Measurements from ENCODE around the gene SPINK5. TPM values are rescaled to one million over a fixed set of nuclear protein-coding genes. Genes with fewer than 3 reads are reported as not detected.

The SPINK5 gene
- polyA plus RNA-seq, 3 donors: not detected

GRCh38 chr5:148084269-148084668 is 20.5 kb downstream of the SPINK5 start:
- H3K4me3 ChIP-seq (replicated peaks in 1 of 3; ENCODE audit: low read depth in 2 of 3, low read length in 3 of 3): no peak overlapping the region
- no peak for DNase-seq
- no peaks in the 10 kb centered on the region for H3K27me3 ChIP-seq (ENCODE audit: control insufficient read depth in 2 of 2, insufficient read depth in 2 of 2, low read length in 2 of 2)
- Mint-ChIP-seq H3K9me3 (peaks cover 0 to 2% (median 0%) of the 10 kb centered on the region in 7 donors), H3K36me3 (no peaks in the 10 kb centered on the region), H3K27ac (no peak overlapping the region), H3K4me3 (no peak overlapping the region), H3K27me3 (ENCODE audit: low read depth in 3 of 3) (no peaks in the 10 kb centered on the region), H3K4me1 (no peaks in the 10 kb centered on the region)
- no peaks in the 10 kb centered on the region for H3K9me3 ChIP-seq (replicated peaks in 1 of 2; ENCODE audit: control insufficient read depth in 1 of 2, insufficient read depth in 1 of 2, low read length in 2 of 2)
- no peak for TF ChIP-seq CTCF (IDR thresholded peaks at IDR 0.05)
- H3K27ac ChIP-seq (ENCODE audit: low read depth in 1 of 2, low read length in 2 of 2): no peak overlapping the region
- no peak overlapping the region for H3K4me2 ChIP-seq (replicated peaks; ENCODE audit: extremely low read depth, low read length, poor library complexity, severe bottlenecking)
- WGBS (ENCODE audit: insufficient coverage): no CpG with 5 or more reads among the region's 2 CpGs
- H3K36me3 ChIP-seq (replicated peaks in 1 of 2; ENCODE audit: control insufficient read depth in 1 of 2, insufficient read depth in 2 of 2, low read length in 2 of 2): no peaks in the 10 kb centered on the region
- no peaks in the 10 kb centered on the region for H3K79me2 ChIP-seq (ENCODE audit: insufficient read depth, low read length)
- intact Hi-C loops (cut with micrococcal nuclease): no loop called here
- H4K20me1 ChIP-seq (ENCODE audit: insufficient read depth, low read length): no peaks in the 10 kb centered on the region
- H3K9ac ChIP-seq (ENCODE audit: insufficient read depth, low read length, poor library complexity, severe bottlenecking): no peak overlapping the region
- H2AFZ ChIP-seq (ENCODE audit: insufficient read depth, low read depth, low read length, poor library complexity, severe bottlenecking): no peak overlapping the region
- H3K4me1 ChIP-seq (ENCODE audit: control insufficient read depth in 1 of 2, insufficient read depth in 2 of 2, low read length in 2 of 2): no peaks in the 10 kb centered on the region

GRCh38 chr5:148085310-148085709 is 21.5 kb downstream of the SPINK5 start:
- Mint-ChIP-seq H3K27me3 (ENCODE audit: low read depth in 3 of 3) (no peaks in the 10 kb centered on the region), H3K9me3 (peaks cover 0 to 2% (median 0%) of the 10 kb centered on the region in 7 donors), H3K27ac (no peak overlapping the region), H3K36me3 (no peaks in the 10 kb centered on the region), H3K4me1 (no peaks in the 10 kb centered on the region), H3K4me3 (no peak overlapping the region)
- DNase-seq: no peak
- Histone ChIP-seq H3K9me3 (replicated peaks in 1 of 2; ENCODE audit: control insufficient read depth in 1 of 2, insufficient read depth in 1 of 2, low read length in 2 of 2) (no peaks in the 10 kb centered on the region), H4K20me1 (ENCODE audit: insufficient read depth, low read length) (no peaks in the 10 kb centered on the region), H3K79me2 (ENCODE audit: insufficient read depth, low read length) (no peaks in the 10 kb centered on the region), H2AFZ (ENCODE audit: insufficient read depth, low read depth, low read length, poor library complexity, severe bottlenecking) (no peak overlapping the region), H3K9ac (ENCODE audit: insufficient read depth, low read length, poor library complexity, severe bottlenecking) (no peak overlapping the region), H3K27me3 (ENCODE audit: control insufficient read depth in 2 of 2, insufficient read depth in 2 of 2, low read length in 2 of 2) (no peaks in the 10 kb centered on the region), H3K27ac (ENCODE audit: low read depth in 1 of 2, low read length in 2 of 2) (no peak overlapping the region), H3K4me3 (replicated peaks in 1 of 3; ENCODE audit: low read depth in 2 of 3, low read length in 3 of 3) (no peak overlapping the region), H3K4me1 (ENCODE audit: control insufficient read depth in 1 of 2, insufficient read depth in 2 of 2, low read length in 2 of 2) (no peaks in the 10 kb centered on the region), H3K4me2 (replicated peaks; ENCODE audit: extremely low read depth, low read length, poor library complexity, severe bottlenecking) (no peak overlapping the region), H3K36me3 (replicated peaks in 1 of 2; ENCODE audit: control insufficient read depth in 1 of 2, insufficient read depth in 2 of 2, low read length in 2 of 2) (no peaks in the 10 kb centered on the region)
- intact Hi-C loops (cut with micrococcal nuclease): no loop called here
- no peak for TF ChIP-seq CTCF (IDR thresholded peaks at IDR 0.05)
